H1 (cell line): Measurements from ENCODE around the gene TBC1D22A. TPM values are rescaled to one million over a fixed set of nuclear protein-coding genes. Genes with fewer than 3 reads are reported as not detected.

Experiments
- BRCA1 ChIP-seq: IDR thresholded peaks from 2 replicates; pipeline ENCODE4 v1.6.1; 2012; ENCODE audit warnings: low read depth, low read length, improper control_type of control experiment
- CHD2 ChIP-seq: IDR thresholded peaks from 2 replicates; pipeline ENCODE4 v1.6.1; 2012; ENCODE audit warnings: low read length, improper control_type of control experiment
- EZH2 ChIP-seq: fragments of 200-600 bp; sonication (generic); IDR thresholded peaks from 2 replicates; pipeline ENCODE4 v1.7.1; 2012; ENCODE audit warnings: low read depth, mild to moderate bottlenecking, moderate library complexity, low read length, inconsistent platforms; ENCODE audit not compliant: severe bottlenecking
- PHF8 ChIP-seq: fragments of 200-600 bp; sonication (generic); conservative IDR thresholded peaks from 2 replicates; pipeline ENCODE4 v1.7.1; 2012; ENCODE audit warnings: low read depth, mild to moderate bottlenecking, inconsistent platforms, low read length, moderate library complexity
- RFX5 ChIP-seq: IDR thresholded peaks from 2 replicates; pipeline ENCODE4 v1.6.1; 2011; ENCODE audit warnings: low read depth, low read length, improper control_type of control experiment, borderline replicate concordance
- RXRA ChIP-seq: IDR thresholded peaks from 2 replicates; pipeline ENCODE4 v1.6.1; 2011; ENCODE audit warnings: low read depth, mild to moderate bottlenecking, low read length, moderate library complexity; ENCODE audit not compliant: insufficient read depth
- SUZ12 ChIP-seq: fragments of 200-600 bp; sonication (generic); IDR thresholded peaks from 2 replicates; pipeline ENCODE4 v1.6.1; 2012; ENCODE audit warnings: mild to moderate bottlenecking, inconsistent platforms, low read length, moderate library complexity, mixed read lengths
- polyA plus RNA-seq, 7 experiments: library from polyadenylated mRNA; depleted of rRNA in 3 of 7; stranded (reverse) in 5 of 7; unstranded in 2 of 7; fragments of >200 nt in 5 of 7; fragments of 200-250 nt in 2 of 7; gene quantifications; 1 replicate in 5 of 7; 2 replicates in 1 of 7; 4 replicates in 1 of 7; pipeline versions ENCODE4 v1.2.1 to v1.2.3, GENCODE V29; 2011 to 2013; ENCODE audit warnings: missing spikeins in 2 of 7, mixed read lengths in 2 of 7
- total RNA-seq: library from RNA; stranded (reverse); fragmentation: NEBNext Ultra II Directional; extraction: Animal tissue kit (Norgen Biotek cat#: 25700); gene quantifications from 2 replicates; pipeline ENCODE4 v1.2.1, GENCODE V29; 2021
- TF ChIP-seq, protein P1 (sequence below): IDR thresholded peaks from 2 replicates; pipeline ENCODE4 v1.6.1; 2012; ENCODE audit warnings: inconsistent platforms

TBC1D22A gene
- total and polyA plus RNA-seq, 2 of the 8 experiments (the other 6 are each of a cell fraction or from before 2014, with no cell fraction given), result 11.9 to 18.4 TPM

- TF ChIP-seq RFX5, result no peak
- TF ChIP-seq, protein P1, sequence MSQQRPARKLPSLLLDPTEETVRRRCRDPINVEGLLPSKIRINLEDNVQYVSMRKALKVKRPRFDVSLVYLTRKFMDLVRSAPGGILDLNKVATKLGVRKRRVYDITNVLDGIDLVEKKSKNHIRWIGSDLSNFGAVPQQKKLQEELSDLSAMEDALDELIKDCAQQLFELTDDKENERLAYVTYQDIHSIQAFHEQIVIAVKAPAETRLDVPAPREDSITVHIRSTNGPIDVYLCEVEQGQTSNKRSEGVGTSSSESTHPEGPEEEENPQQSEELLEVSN, result no peak
- TF ChIP-seq SUZ12, result no peak
- no peak for TF ChIP-seq CHD2
- TF ChIP-seq BRCA1, result no peak
- no peak for TF ChIP-seq EZH2
- TF ChIP-seq RXRA, result no peak
- TF ChIP-seq PHF8, result no peak
These were observed 446.2 kb downstream of the TBC1D22A start (continued) for GRCh38 chr22:47208630-47209029.
